Measurements from ENCODE around the gene ARHGAP9.
"Not testable (repeated sequence)": the region's sequence is repeated elsewhere in the genome, so short reads cannot be mapped to it uniquely, and the experiment has no call there.

Gene ARHGAP9

DNA sequence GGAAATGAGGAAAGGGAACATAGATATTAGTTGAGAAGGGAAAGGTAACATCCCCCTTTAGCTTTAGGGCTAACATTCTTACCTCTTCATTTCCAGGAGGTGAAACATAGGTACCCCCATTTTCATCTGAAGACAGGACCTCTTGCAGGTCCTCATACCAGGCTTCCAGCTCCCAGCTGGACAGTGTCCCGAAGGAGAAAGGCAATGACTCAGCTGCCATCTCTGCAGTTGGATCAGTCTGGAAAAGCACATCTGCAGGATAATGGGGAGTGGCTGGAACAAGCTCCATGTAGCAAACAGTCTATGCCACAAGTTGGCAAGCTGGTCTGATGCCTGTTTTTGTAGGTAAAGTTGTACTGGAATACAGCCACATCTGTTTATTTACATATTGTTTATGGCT lies 37.5 kb upstream of the ARHGAP9 start:
- peak; percentile 44 for DNase-seq (ENCODE audit: low spot score)

DNA sequence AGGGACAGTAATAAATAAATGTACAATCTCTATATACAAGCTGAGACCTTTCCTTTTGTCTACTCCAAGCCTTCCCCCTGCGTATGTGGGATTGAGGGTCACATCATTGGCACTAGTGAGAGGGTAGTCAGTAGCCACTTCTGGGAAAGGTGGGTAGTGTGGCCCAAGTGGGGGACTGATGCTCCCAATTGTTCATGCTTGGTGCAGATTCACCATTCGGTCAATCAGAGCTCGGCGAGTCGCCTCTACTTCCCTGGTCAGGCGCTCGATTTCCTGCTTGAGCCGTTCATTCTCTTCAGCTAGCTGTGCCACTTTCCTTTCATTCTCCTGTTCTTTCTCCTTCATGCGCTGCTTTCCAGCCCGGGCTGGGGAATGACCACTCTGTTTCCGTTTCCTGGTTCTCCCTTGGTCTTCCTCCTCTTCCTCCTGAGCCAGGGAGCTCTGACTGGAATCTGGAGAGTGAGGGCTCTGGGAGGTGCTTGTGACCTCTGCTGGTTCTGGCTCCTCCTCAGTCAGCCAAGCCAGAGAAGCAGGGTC lies 37.0 kb upstream of the ARHGAP9 start:
- no peak for DNase-seq (ENCODE audit: low spot score)

DNA sequence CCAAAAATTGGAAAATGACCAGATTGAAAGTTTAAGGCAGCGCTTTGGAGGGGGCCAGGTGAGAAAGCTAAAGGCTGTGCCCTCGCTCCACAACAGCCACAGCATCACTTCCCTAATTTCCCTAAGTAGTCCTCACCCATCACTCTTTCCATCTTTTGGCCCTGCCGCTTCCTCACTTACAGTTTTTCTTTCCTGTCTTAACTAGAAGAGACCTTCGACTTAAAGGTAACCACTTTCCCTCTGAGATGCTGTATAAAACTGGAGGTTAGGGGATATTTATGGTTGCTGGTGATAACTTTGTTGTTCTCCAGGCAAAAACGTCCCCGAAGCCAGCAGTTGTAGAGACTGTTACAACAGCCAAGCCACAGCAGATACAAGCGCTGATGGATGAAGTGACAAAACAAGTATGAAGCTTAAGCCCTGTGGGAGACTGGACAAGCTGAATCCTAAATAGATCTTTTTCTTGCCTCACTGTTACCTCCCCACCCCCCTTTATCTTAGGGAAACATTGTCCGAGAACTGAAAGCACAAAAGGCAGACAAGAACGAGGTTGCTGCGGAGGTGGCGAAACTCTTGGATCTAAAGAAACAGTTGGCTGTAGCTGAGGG lies 36.4 kb upstream of the ARHGAP9 start:
- no peak for DNase-seq (ENCODE audit: low spot score)

DNA sequence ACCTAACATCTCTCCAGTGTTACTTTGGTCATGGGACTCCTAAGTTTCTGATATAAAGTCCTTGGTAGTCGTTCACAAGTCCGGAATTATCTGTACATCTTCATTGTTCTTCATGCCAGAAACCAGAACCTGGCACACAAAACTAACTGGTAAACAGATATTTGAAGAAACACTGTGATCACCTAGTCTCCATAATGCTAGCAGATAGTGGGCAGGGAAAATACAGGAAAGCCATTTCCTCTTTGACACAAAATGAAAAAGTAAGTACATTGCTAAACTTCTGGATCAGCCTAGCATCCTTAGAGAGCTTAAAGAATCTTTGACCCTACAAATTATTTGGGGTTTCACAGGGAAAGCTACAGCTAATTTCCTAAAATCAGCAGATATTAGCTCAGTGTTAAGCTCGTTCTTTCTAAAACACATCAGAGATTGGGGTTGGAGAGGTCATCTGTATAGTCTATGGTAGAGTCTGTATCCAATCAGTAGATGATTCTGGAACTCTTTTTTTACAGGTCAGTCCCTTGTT lies 35.8 kb upstream of the ARHGAP9 start:
- no peak for DNase-seq (ENCODE audit: low spot score)

DNA sequence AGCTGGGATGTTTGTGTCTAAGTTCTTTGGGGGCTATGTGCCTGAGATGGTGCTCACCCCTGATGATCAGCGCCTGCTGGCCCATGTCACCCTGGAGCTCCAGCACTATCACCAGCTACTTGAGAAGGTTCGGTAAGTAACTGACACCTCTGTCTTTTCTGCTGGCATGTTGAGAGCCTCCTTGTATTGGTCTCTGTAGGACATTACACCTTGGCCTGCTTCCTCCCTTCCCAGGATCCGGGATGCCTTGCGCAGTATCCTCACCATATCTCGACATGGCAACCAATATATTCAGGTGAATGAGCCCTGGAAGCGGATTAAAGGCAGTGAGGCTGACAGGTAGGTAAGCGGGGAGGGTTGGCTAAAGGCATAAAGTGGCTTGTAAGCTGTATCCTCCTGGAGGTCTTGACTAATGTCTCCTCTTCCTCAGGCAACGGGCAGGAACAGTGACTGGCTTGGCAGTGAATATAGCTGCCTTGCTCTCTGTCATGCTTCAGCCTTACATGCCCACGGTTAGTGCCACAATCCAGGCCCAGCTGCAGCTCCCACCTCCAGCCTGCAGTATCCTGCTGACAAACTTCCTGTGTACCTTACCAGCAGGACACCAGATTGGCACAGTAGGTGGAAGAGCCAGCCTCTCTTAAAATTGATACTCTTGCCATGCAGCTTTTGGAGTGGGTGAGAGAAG lies 35.2 kb upstream of the ARHGAP9 start:
- DNase-seq (ENCODE audit: low spot score): no peak

DNA sequence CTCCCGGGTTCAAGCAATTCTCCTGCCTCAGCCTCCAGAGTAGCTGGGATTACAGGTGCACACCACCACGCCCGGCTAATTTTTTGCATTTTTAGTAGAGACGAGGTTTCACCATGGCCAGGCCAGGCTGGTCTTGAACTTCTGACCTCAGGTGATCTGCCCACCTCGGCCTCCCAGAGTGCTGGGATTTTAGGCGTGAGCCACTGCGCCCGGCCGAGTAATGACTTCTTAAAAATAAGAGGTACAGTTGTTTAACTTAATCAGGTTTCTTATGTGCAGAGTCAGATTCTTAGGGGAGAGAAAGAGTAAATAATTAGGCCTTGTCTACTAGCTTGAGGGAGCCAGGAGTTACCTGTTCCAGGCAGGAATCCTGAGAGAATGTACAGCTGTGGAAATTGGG lies 34.6 kb upstream of the ARHGAP9 start:
- DNase-seq (ENCODE audit: low spot score): not testable (repeated sequence)

DNA sequence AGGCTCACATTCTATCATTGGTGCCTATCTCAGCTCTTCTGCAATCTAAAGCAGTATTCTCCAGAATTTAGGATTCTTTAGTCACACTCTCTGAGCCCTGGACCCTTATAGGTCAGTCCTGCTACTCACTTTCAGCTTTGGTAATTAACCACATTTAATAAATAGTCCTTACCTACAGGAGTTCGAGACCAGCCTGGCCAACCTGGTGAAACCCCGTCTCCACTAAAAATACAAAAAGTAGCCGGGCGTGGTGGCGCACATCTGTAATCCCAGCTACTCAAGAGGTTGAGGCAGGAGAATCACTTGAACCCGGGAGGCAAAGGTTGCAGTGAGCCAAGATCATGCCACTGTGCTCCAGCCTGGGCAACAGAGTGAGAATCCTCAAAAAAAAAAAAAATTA lies 34.0 kb upstream of the ARHGAP9 start:
- DNase-seq (ENCODE audit: low spot score): not testable (repeated sequence)

DNA sequence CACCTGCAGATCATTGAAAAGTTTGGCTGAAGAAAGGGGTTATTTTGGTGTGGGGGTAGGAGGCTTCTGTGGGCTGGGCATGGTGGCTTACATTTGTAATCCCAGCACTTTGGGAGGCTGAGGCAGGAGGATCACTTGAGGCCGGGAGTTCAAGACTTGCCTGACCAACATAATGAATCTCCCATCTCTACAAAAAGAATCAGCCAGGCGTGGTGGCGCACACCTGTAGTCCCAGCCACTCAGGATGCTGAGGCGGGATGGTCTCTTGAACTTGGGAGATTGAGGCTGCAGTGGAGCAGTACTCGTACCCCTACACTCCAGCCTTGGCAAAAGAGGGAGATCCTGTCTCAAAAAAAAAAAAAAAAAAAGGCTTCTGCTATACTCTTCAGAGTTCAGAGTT lies 33.6 kb upstream of the ARHGAP9 start:
- DNase-seq (ENCODE audit: low spot score): no peak

DNA sequence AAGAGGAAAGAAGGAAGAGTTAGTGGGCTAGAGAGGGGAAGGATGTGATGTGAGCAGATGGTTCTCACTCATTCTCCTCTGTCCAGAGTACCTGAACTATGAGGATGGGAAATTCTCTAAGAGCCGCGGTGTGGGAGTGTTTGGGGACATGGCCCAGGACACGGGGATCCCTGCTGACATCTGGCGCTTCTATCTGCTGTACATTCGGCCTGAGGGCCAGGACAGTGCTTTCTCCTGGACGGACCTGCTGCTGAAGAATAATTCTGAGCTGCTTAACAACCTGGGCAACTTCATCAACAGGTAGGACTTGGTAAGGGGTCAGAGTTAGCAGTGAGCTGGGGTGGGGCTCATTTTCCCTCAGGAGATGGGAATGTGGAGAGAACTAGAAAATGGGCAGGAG lies 33.0 kb upstream of the ARHGAP9 start:
- DNase-seq (ENCODE audit: low spot score): no peak

DNA sequence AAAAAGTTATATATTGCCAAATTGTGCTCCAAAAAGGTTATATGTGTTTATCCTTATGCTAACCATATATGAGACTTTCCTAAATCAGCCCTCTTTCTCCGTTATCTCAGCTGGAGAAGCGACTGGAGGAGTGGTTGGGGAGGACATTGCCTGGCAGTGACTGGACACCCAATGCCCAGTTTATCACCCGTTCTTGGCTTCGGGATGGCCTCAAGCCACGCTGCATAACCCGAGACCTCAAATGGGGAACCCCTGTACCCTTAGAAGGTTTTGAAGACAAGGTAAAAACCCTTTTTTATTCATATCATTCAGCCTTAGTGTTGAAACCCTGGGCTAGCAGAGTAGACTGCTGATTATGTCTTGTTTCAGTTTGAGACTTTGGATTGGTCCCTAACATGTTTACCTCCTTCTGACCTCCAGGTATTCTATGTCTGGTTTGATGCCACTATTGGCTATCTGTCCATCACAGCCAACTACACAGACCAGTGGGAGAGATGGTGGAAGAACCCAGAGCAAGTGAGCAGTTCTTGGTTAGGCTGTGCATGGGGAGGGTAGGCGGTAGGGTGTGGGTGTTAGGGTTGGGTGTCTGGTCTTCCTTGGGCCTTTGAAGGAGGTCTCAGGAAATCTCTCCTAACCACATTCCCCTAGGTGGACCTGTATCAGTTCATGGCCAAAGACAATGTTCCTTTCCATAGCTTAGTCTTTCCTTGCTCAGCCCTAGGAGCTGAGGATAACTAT lies 32.1 kb upstream of the ARHGAP9 start:
- DNase-seq (ENCODE audit: low spot score): no peak

DNA sequence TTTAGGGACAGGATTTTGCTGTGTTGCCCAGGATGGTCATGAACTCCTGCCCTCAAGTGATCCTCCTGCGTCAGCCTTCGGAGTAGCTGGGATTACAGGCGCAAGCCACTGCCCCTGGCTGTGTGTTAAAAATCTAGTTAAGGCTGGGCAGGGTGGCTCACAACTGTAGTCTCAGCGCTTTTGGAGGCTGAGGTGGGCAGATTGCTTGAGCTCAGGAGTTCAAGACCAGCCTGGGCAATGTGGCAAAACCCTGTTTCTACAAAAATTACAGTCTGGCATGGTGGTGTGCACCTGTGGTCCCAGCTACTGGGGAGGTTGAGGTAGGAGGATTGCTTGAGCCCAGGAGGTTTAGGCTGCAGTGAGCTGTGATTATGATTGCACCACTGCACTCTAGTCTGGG lies 31.5 kb upstream of the ARHGAP9 start:
- DNase-seq (ENCODE audit: low spot score): no peak

DNA sequence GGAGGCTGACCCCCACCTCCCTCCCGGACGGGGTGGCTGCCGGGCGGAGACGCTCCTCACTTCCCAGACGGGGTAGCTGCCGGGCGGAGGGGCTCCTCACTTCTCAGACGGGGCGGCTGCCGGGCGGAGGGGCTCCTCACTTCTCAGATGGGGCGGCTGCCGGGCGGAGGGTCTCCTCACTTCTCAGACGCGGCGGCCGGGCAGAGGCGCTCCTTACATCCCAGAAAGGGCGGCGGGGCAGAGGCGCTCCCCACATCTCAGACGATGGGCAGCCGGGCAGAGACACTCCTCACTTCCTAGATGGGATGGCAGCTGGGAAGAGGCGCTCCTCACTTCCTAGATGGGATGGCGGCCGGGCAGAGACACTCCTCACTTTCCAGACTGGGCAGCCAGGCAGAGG lies 28.1 kb upstream of the ARHGAP9 start:
- not testable (repeated sequence) for DNase-seq (ENCODE audit: low spot score)

DNA sequence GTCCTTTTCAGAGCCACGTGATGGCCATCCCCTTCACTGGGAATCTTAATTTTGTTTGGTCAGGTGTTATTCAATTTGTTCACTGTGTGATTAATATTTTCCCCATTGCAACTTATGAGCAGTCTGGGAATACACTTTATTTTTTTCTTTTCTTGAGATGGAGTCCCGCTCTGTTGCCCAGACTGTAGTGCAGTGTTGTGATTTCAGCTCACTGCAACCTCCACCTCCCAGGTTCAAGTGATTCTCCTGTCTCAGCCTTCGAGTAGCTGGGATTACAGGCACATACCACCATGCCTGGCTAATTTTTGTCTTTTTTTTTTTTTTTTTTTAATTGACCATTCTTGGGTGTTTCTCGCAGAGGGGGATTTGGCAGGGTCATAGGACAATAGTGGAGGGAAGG lies 26.9 kb upstream of the ARHGAP9 start:
- DNase-seq (ENCODE audit: low spot score): not testable (repeated sequence)

DNA sequence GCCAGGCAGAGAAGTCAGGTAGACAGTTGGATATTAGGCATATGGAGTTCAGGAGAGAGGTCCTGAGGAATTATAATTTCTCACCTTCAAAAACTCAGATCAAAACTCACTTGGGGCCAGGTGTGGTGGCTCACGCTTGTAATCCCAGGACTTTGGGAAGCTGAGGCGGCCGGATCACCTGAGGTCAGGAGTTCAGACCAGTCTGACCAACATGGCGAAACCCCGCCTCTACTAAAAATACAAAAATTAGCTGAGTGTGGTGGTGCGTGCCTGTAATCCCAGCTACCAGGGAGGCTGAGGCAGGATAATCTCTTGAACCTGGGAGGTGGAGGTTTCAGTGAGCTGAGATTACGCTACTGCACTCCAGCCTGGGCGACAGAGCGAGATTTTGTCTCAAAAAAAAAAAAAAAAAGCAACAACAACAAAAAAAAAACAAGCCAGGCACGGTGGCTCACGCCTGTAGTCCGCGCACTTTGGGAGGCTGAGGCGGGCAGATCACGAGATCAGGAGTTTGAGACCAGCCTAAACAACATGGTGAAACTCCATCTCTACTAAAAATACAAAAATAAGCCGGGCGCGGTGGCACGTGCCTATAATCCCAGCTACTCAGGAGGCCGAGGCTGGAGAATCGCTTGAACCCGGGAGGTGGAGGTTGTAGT lies 22.8 kb upstream of the ARHGAP9 start:
- not testable (repeated sequence) for DNase-seq (ENCODE audit: low spot score)

DNA sequence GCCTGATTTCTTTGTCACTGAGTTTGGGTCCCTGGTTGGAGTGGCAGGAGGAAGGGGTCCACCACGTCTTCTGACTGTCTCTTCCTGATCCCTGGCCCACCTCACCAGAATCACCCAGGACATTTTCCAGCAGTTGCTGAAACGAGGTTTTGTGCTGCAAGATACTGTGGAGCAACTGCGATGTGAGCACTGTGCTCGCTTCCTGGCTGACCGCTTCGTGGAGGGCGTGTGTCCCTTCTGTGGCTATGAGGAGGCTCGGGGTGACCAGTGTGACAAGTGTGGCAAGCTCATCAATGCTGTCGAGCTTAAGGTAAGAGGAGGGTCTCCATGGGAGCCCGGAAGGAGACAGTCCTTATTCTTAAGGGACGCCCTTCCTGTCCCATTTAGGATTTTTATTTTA lies 20.5 kb upstream of the ARHGAP9 start:
- DNase-seq (ENCODE audit: low spot score): no peak

DNA sequence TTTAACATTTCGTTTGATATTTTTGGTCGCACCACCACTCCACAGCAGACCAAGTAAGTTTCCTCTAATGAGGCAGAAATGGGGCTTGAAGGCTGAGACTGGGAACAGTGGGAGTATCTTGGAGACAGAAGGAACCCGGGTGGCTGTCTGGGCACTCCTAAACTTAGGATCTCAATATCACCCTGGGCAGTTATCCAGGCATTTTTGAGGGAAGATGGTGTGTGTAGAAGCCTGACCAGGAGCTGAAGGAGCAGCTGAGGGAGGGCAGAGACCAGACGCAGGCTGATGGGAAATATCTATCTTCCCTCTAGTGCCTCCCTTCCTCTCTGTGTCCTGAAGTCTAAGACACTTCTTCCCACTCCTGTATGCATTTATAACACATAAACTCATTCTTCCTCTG lies 18.9 kb upstream of the ARHGAP9 start:
- DNase-seq (ENCODE audit: low spot score): no peak

DNA sequence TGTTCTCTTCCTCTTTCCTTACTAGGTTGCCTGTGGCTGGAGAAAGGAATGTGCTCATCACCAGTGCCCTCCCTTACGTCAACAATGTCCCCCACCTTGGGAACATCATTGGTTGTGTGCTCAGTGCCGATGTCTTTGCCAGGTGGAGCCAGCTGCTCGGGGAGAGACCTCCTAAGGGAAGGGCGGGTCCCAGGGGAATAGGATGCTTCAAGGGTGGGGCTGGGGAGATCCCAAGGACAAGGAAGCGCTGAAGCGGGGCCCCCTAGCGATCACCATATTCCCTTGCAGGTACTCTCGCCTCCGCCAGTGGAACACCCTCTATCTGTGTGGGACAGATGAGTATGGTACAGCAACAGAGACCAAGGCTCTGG lies 18.5 kb upstream of the ARHGAP9 start:
- DNase-seq (ENCODE audit: low spot score): no peak

DNA sequence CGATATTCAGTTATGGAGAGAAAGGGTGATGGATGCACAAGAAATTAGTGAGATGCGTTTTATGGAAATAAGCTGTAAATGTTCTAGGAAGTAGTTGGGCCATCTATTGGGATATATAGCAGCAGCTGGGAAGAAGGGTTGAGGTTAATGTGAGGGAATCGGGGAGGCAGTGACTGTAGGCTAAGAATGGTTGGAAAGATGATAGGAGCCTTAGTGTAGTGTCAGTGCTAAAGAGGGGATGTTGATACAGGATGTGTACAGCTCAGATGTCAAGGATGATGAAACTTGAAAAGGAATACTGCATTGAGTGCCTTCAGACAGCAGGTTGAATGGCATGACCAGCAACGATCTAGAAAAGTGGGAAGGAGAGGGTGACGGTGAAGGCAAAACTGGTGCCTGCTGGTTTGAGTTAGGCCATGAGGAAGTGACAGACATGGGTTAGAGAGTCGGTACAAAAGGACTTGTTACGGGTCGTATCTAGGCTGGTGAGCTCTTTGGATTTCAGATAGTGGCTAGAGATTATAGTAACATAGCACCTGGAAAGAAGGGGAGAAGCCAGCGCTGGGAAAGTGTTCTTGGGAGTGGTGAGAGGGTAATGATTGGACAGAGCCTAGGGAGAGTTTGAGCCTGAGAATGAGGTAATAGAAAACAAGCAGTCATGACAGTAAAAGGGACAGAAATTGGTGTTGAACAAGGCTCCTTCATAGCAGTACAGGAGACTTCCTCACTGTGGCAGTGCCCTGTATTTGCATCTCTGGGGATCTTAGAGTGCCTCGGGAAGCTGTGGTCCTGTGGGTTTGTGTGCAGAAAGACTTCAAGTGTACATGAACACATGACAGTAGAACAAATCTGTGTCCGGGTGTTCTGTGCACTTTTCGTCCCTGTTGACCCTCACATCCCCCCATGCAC lies 17.8 kb upstream of the ARHGAP9 start:
- DNase-seq (ENCODE audit: low spot score): no peak

DNA sequence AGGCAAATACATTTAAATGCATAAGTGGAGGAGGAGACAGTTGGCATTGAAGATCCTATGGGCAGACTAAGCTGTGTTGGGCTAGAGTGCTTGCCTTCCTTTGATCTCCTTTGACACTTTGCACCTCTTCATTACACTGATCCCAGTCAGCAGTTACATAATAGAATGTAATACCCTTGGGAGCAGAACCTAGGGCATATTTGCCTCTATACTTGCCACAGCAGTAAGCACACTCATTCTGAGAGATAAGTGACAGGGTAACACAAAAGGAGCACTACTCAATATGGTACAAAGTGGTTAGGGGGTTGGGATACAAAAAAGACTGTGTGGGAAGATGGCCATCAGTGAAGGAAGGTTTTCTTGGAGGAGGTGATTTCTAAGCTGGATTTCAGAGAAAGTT lies 17.2 kb upstream of the ARHGAP9 start:
- no peak for DNase-seq (ENCODE audit: low spot score)

DNA sequence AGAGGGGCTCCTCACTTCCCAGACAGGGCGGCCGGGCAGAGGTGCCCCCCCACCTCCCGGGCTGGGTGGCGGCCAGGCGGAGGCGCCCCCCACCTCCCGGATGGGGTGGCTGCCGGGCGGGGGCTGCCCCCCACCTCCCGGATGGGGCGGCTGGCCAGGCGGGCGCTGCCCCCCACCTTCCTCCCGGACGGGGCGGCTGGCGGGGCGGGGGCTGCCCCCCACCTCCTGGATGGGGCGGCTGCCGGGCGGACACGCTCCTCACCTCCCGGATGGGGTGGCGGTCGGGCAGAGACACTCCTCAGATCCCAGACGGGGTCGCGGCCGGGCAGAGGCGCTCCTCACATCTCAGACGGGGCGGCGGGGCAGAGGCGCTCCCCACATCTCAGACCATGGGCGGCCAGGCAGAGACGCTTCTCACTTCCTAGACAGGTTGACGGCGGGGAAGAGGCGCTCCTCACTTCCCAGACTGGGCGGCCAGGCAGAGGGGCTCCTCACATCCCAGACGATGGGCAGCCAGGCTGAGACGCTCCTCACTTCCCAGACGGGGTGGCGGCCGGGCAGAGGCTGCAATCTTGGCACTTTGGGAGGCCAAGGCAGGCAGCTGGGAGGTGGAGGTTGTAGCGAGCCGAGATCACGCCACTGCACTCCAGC lies 15.5 kb upstream of the ARHGAP9 start:
- DNase-seq (ENCODE audit: low spot score): not testable (repeated sequence)
